H1 (cell line): Measurements from ENCODE around the gene SELENOV.

Source experiments
- CBX5 ChIP-seq: fragments of 300-800, 300-1000 bp; sonication (generic); IDR thresholded peaks from 2 replicates; pipeline ENCODE4 v1.7.1; 2016; ENCODE audit warnings: antibody characterized with exemption, low read length, low read depth
- CREB1 ChIP-seq: IDR thresholded peaks from 2 replicates; pipeline ENCODE4 v1.6.1; 2012; ENCODE audit warnings: inconsistent platforms
- EZH2 ChIP-seq: fragments of 200-600 bp; sonication (generic); IDR thresholded peaks from 2 replicates; pipeline ENCODE4 v1.7.1; 2012; ENCODE audit warnings: low read depth, mild to moderate bottlenecking, moderate library complexity, low read length, inconsistent platforms; ENCODE audit not compliant: severe bottlenecking
- JUN ChIP-seq: IDR thresholded peaks from 2 replicates; pipeline ENCODE4 v1.6.1; 2011; ENCODE audit warnings: low read depth, mild to moderate bottlenecking, improper control_type of control experiment, low read length
- TEAD4 ChIP-seq: IDR thresholded peaks from 2 replicates; pipeline ENCODE4 v1.6.1; 2012; ENCODE audit warnings: low read depth, low read length, inconsistent platforms, mixed read lengths
- YY1 ChIP-seq: IDR thresholded peaks from 2 replicates; pipeline ENCODE4 v1.6.1; 2011; ENCODE audit warnings: low read depth, mild to moderate bottlenecking, low read length
- TF ChIP-seq, protein P1 (sequence below), 3 experiments: IDR thresholded peaks; 1 replicate in 2 of 3; 2 replicates in 1 of 3; pipeline versions ENCODE4 v1.5.1 to v1.6.1; 2011; ENCODE audit warnings: low read length in 3 of 3, mild to moderate bottlenecking in 3 of 3, inconsistent platforms in 2 of 3, low read depth in 1 of 3, moderate library complexity in 1 of 3; ENCODE audit not compliant: insufficient read depth in 1 of 3; ENCODE audit errors: control extremely low read depth in 1 of 3

DNA sequence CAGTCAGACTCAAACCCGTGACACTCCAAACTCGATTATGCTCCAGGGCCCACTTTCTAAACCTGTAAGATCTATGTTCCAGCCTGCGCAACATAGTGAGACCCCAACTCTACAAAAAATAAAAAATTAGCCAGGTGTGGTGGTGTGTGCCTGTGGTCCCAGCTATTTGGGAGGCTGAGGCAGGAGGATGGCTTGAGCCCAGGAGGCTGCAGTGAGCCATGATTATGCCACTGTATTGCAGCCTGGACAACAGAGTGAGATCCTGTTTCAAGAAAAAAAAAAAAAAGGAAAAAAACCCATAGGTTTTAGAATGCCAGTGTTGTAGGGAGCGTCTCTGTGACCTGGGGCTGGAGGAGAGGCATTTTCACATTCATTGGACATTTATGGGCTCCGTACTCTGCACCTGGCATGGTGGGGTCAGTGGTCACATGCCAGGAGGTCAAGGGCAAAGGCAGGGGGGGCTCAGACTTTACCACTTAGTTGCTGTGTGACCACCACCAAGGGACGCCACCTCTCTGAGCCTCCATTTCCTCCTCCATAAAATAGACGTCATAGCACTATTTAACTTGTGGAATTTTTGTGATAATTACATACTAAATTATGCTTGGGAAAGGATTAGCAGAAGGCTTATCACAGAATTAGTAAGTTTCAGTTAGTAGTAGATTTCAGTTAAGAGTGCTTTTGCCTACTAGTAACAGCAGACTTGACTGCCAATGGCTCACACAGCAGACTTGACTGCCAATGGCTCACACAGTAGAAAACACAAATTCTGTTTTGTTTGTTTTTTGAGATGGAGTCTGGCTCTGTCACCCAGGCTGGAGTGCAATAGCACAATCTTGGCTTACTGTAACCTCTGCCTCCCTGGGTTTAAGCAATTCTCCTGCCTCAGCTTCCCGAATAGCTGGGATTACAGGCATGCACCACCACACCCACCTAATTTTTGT, 5.9 kb downstream of the SELENOV start:
- no peak for TF ChIP-seq TEAD4
- TF ChIP-seq, protein P1, sequence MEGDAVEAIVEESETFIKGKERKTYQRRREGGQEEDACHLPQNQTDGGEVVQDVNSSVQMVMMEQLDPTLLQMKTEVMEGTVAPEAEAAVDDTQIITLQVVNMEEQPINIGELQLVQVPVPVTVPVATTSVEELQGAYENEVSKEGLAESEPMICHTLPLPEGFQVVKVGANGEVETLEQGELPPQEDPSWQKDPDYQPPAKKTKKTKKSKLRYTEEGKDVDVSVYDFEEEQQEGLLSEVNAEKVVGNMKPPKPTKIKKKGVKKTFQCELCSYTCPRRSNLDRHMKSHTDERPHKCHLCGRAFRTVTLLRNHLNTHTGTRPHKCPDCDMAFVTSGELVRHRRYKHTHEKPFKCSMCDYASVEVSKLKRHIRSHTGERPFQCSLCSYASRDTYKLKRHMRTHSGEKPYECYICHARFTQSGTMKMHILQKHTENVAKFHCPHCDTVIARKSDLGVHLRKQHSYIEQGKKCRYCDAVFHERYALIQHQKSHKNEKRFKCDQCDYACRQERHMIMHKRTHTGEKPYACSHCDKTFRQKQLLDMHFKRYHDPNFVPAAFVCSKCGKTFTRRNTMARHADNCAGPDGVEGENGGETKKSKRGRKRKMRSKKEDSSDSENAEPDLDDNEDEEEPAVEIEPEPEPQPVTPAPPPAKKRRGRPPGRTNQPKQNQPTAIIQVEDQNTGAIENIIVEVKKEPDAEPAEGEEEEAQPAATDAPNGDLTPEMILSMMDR (IDR thresholded peaks at IDR 0.05; ENCODE audit: control extremely low read depth in 1 of 3, insufficient read depth in 1 of 3, low read depth in 1 of 3, low read length in 3 of 3), result no peak
- TF ChIP-seq EZH2, result no peak
- TF ChIP-seq CREB1, result no peak
- no peak for TF ChIP-seq CBX5
- TF ChIP-seq JUN, result no peak
- no peak for TF ChIP-seq YY1
